NCI-H1694 treated with DMSO at 0.1 percent for 48 hours (cell line): ENCODE results near the gene PKNOX2.

Experiments
- DNase-seq: peaks from one replicate; lab custom pipeline; 2025; lab: John Stamatoyannopoulos, UW

Gene PKNOX2

DNA sequence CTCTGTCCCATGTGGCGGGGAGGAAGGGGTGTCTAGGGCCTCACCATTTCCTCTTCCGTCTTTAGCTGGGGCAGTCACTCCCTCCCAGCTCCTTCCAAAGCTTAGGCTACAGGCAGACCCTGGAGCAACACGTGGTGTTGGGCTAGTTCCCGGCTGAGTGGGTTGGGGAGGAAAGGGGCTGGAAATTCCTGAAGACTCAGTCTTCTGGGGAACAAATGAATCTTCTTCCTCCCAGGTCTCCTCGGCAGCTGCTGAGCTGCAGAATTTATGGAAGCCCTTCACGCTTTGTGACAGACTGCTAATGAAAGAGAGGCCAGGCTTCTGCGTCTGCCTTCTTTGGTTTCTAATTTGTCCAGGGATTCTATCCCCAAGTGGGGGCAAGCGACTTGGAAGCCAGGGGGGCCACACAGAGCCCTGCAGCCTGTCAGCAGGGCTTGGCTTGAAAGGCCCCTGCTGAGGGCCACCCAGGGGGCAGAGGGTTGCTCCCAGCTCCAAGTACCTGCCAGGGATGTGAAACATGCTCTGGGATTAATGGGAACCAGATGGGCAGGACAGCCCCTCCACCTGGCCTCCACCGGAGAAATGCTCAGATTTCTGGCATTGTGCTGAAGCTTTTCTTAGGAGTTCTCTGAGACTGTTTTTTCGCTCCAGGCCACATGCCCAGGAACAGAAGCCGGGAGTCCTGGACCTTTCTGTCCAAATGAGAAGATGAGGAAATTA is 123.1 kb downstream of the PKNOX2 start:
- peak; percentile 23 for DNase-seq

DNA sequence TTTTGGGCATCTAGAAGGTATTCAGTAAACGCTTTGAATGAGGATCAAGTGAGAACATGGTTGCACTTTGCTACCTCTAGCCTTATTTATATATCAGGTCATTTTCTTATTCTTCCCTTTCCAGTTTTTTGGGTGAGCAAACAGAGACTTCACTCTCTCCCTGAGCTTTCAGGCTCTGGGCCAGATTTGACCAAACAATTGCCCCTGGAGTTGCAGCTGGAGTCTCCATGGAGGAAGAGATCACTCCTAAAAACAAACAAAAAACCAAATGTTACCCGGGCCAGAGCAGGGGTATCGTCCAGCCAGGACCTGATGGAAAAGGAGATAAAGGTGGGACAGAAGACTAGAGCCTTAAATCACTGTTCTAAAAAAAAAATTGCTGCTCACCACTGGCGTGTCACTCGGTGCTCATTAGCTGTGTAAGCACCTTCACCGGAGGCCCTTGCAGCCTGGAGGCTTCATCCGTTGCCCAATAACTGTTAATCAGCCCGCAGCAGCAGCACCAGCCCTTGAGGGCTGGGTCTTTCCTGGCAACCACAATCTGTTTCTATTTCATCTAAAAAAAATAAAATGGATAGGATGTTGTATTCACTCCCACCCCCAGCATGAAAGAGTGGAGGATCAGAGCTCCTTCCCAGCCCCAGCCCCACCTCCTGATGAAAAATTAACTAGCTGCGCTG is 125.0 kb downstream of the PKNOX2 start:
- DNase-seq, result no peak

GRCh38 chr11:125290263-125290662 is 125.7 kb downstream of the PKNOX2 start:
- no peak for DNase-seq

DNA sequence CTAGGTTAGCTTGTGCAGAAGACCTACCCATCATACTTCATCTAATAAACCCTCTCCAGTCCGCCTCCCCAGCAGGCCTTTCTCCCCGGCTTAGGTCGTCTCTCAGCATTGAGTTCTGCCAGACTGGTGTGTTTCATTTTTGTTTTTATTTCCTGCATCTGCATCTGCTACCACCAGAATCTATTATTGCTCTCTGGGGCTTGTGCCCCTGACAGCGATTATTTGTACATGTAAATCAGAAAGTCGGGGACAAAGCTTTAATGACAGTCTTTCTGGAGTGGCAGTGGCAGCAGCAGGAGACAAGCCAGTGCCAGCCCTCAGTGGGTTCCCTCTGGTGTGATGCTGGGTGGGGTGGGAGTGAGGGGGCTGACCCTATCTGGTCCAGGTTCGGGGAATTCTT is 127.5 kb downstream of the PKNOX2 start:
- no peak for DNase-seq

DNA sequence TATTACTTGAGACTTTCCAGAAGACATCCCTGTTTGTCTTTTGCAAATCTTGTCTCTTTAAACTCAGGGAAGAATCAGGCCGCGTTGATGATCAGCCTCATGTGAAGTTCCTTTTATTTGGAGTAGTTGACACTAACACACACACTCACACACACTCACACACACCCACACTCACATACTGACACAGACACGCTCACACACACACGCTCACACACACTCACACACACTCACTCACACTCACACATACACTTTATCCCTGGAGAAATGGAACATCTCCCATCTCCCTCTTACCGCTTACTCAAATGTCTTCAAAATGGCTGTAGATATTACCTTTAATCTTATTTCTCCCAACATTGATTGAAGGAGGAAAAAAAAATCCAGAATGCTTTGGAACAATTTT is 129.0 kb downstream of the PKNOX2 start:
- no peak for DNase-seq

GRCh38 chr11:125295931-125296330 is 131.4 kb downstream of the PKNOX2 start:
- no peak for DNase-seq

DNA sequence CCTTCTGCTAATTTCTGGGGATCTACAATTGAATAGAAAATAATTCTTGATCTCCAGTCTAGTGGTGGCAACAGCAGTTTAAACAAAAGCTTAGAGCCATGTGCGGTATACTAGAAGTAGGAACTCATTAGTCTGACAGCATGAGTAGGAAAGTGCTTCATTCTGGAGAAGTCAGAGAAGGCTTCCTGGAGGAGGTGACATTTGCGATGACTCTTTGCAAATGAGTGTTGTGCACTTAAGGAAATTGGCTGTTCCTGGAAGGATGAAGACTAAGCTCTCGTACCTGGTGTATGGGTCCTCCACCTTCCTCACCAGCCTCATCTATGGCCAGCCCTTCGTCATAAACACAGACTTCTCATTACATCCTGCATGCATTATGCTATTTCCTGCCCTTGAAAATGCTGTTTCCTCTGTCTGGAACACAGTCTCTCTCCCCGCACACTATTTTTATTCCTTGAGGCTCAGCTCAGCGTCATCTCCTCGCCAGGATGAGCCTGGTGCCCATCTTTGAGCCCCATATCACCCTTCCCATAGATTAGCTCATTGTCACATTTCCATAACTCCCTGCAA is 132.9 kb downstream of the PKNOX2 start:
- DNase-seq, result no peak

GRCh38 chr11:125299061-125299615 is 134.6 kb downstream of the PKNOX2 start:
- no peak for DNase-seq

DNA sequence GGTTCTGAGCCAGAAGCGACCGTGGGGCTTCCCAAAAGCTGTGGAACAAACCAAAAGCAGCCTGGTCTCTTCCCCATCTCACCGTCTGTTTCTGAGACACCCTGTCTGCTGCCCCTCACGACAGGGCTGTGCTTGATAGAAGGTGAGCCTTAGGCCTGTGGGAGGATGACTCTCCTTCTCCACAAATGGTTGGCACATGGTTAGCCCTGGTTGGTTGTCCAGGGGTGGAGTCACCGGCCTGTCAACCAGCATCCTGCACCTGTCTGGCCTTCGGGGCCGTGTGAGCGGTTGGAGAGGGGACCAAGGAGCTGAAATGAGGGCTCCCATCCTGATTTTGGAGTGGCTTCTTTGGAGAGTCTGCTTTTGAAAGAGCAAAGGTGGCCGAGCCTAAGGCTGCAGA is 135.3 kb downstream of the PKNOX2 start:
- no peak for DNase-seq

- DNase-seq, result no peak
Measured at GRCh38 chr11:125300791-125301218, 136.3 kb downstream of the PKNOX2 start.

GRCh38 chr11:125301346-125301745 is 136.8 kb downstream of the PKNOX2 start:
- no peak for DNase-seq

DNA sequence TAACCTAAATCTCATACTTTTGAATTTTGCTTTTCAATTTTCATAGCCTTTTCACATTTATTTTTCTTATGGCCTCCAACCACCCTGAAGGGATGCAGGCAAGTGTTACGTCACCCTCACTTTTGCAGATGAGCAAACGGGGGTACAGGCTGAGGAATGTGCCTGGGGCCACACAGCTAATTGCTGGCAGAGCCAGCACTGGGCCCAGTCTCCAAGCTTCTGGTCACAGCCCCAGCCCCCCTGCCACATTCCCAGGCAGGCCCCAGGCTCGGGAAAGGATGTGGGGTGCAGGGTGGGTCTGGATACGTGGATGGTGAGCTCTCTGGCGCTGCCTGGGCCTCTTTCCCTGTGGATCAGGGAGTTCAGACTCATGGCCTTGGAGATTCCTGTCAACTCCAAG is 138.6 kb downstream of the PKNOX2 start:
- DNase-seq, result no peak

GRCh38 chr11:125303694-125304093 is 139.1 kb downstream of the PKNOX2 start:
- DNase-seq, result no peak

DNA sequence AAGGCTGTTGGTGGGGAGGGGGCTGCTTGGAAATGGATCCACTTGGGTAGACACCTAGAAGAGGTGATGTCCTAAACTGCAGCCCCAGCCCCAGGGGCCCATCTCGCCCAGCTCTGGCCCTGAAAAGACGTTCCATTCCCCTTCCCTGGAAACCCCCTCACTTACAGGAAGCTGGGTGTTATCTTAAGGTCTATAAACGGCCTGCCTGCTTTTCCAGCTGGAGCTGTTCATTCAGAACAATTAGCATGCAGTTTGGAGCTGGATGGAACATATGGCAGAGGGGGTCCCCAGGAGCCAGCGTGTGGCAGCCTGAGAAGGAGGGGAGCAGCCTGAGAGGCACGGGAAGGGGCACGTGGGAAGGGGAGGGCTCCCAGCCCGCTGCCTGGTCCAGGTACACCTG is 139.6 kb downstream of the PKNOX2 start:
- DNase-seq, result no peak

- DNase-seq, result no peak
Measured at GRCh38 chr11:125304876-125305275, 140.3 kb downstream of the PKNOX2 start.

- DNase-seq, result no peak
Measured at GRCh38 chr11:125305345-125305744, 140.8 kb downstream of the PKNOX2 start.

DNA sequence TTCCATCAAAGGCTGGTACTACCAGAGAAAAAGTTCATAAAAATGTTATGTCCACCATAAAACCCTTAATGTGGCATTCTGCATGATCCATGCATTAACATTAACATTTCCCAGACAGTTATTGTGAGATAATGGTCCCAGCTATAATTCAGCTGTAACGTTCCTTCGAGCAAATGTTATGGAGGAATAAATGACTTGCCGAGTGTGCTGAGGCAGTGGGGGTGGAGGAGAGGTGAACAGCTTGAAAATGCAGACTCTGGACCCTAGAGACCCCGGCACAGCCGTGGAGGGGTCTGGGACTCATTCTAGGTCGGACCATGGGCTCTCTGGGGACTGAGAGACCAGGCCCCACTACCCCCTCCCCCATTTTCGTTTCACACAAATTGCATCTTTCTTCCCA is 141.9 kb downstream of the PKNOX2 start:
- DNase-seq, result no peak

GRCh38 chr11:125308246-125308645 is 143.7 kb downstream of the PKNOX2 start:
- no peak for DNase-seq

DNA sequence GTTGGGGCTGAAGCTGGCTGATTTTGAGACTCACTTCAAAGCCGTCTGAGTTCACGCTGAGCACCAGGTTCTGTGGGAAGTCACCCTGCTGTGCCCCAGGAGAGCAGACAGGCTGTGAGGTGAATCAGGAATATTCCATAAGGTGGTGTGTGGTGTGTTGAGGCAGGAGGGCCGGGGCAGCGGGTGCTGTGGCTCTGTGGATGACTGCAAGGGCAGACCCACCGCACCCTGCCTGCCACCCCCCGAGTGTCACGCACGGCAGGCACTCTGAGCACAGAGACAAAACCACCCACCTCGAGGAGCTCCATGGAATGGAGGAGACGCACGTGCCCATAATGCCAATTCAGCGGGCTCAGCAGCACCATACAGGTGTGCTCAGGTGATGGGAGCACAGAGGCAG is 147.8 kb downstream of the PKNOX2 start:
- DNase-seq, result no peak

GRCh38 chr11:125312812-125313211 is 148.3 kb downstream of the PKNOX2 start:
- DNase-seq, result no peak

DNA sequence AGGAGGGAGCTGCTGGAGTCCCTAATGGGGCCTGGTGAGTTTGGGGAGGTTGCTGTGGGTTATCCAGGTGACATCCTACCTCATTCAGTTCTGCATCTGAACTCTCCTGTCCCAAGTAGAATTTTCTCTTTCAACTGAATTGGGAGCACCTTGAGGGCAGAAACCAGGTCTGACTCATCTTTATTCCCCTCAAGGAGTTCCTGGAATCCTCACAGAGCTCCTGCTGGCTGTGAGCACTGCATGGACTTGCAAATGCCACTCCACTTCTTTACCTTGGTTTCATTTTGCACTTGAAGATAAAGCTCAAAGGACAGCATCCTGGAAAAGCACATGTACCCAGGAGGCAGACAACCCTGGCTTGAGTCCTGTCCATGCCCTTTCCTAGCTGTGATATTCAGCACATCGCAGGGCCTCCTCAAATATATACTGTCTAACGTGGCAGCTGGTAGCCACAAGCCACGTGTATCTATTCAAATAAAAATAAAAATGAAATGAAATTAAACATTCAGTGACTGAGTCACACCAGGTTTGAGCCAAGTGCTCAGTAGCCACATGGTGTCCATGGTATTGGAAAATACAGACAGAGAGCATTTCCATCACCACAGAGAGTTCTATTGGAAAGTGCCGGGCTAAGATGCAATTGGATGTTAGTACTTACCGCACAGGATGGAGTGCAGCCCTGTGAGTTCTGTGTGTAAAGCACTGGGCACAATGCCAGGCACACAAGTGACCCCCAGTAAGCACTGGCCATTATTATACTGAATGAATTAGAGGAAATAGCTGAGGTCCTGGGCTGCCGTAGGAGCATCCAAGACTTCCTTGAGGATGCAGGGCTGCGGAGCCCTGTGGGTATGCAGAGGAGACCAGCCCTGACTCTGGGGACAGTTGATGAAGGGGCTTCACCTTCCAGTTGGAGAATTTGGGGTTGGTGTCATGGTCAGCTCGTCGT is 149.0 kb downstream of the PKNOX2 start:
- DNase-seq, result no peak
